Activated naive CD8-positive, alpha-beta T cell treated with anti-CD3 and anti-CD28 coated beads, Interleukin-2, amount 50 U/mL, for 24 hours (primary cell): ENCODE measurements around the gene ZNF17.
"Not testable (repeated sequence)": the region's sequence is repeated elsewhere in the genome, so short reads cannot be mapped to it uniquely, and the experiment has no call there.

Experiments
- ATAC-seq: fragments of 150-1000 bp; cut with Tn5 transposase; one replicate; pipeline ENCODE4 v1.10.0; 2021
- DNase-seq: peaks from one replicate; pipeline ENCODE4 v3.0.0; 2021
- H3K27ac Mint-ChIP-seq: one replicate; pipeline ENCODE4 v1.8.0; 2021; ENCODE audit warnings: mild to moderate bottlenecking, mixed read lengths
- H3K27me3 Mint-ChIP-seq: one replicate; pipeline ENCODE4 v1.8.0; 2021; ENCODE audit warnings: mixed read lengths
- H3K36me3 Mint-ChIP-seq: one replicate; pipeline ENCODE4 v1.8.0; 2021; ENCODE audit warnings: low read depth, mixed read lengths
- H3K4me1 Mint-ChIP-seq: one replicate; pipeline ENCODE4 v1.8.0; 2021; ENCODE audit warnings: mixed read lengths
- H3K4me3 Mint-ChIP-seq: one replicate; pipeline ENCODE4 v1.8.0; 2021; ENCODE audit warnings: mild to moderate bottlenecking, moderate library complexity, mixed read lengths
- H3K9me3 Mint-ChIP-seq: one replicate; pipeline ENCODE4 v1.8.0; 2021; ENCODE audit warnings: mixed read lengths

The ZNF17 gene

GRCh38 chr19:57410877-57411671, at the start of gene ZNF17:
TSS of gene ZNF17 (plus strand) at chr19:57411161. CDS start at chr19:57413616, 2,455 bp downstream.
- Mint-ChIP-seq H3K36me3 (peaks cover 31% of the 10 kb centered on the region), H3K4me3 (peak within 1 kb of the TSS; percentile 88), H3K9me3 (peaks cover 15% of the 10 kb centered on the region), H3K27ac (peak within 1 kb of the TSS; percentile 82), H3K27me3 (no peaks in the 10 kb centered on the region), H3K4me1 (peaks cover 15% of the 10 kb centered on the region)
- ATAC-seq: peak; percentile 100
- peak; percentile 89 for DNase-seq

GRCh38 chr19:57362419-57362818, 48.5 kb upstream of the ZNF17 start:
- H3K27ac Mint-ChIP-seq: no peak overlapping the region
- peaks cover 54% of the 10 kb centered on the region for H3K36me3 Mint-ChIP-seq
- ATAC-seq (no peak), DNase-seq (no peak)
- peaks cover 2% of the 10 kb centered on the region for H3K27me3 Mint-ChIP-seq
- peak overlapping the region; percentile 85 for H3K4me3 Mint-ChIP-seq
- H3K9me3 Mint-ChIP-seq: peaks cover 45% of the 10 kb centered on the region
- peaks cover 16% of the 10 kb centered on the region for H3K4me1 Mint-ChIP-seq

GRCh38 chr19:57362997-57363687, 47.8 kb upstream of the ZNF17 start, which contains the start of the genes TRAPPC2B and ZNF547:
TSS of gene TRAPPC2B (plus strand) at chr19:57363551. CDS start at chr19:57364834, 1,283 bp downstream.
TSS of gene ZNF547 (plus strand) at chr19:57363551. CDS start at chr19:57368556, 5,005 bp downstream.
- H3K27ac Mint-ChIP-seq: peak within 1 kb of the TSS; percentile 92
- peak; percentile 98 for DNase-seq
- H3K4me3 Mint-ChIP-seq: peak within 1 kb of the TSS; percentile 85
- H3K27me3 Mint-ChIP-seq: peaks cover 2% of the 10 kb centered on the region
- peaks cover 49% of the 10 kb centered on the region for H3K36me3 Mint-ChIP-seq
- H3K4me1 Mint-ChIP-seq: peaks cover 16% of the 10 kb centered on the region
- H3K9me3 Mint-ChIP-seq: peaks cover 42% of the 10 kb centered on the region
- ATAC-seq: peak; percentile 96

- ATAC-seq: peak; percentile 3
- Mint-ChIP-seq H3K27me3 (peaks cover 2% of the 10 kb centered on the region), H3K9me3 (peaks cover 42% of the 10 kb centered on the region), H3K4me3 (peak overlapping the region; percentile 85), H3K4me1 (peaks cover 16% of the 10 kb centered on the region), H3K36me3 (peaks cover 44% of the 10 kb centered on the region), H3K27ac (peak overlapping the region; percentile 92)
- DNase-seq: no peak
Observed at GRCh38 chr19:57363688-57364181, 47.2 kb upstream of the ZNF17 start.

- H3K9me3 Mint-ChIP-seq: peaks cover 39% of the 10 kb centered on the region
- H3K36me3 Mint-ChIP-seq: peaks cover 46% of the 10 kb centered on the region
- peaks cover 2% of the 10 kb centered on the region for H3K27me3 Mint-ChIP-seq
- H3K4me3 Mint-ChIP-seq: no peak overlapping the region
- peaks cover 16% of the 10 kb centered on the region for H3K4me1 Mint-ChIP-seq
- no peak for ATAC-seq
- H3K27ac Mint-ChIP-seq: no peak overlapping the region
- DNase-seq: no peak
Observed at GRCh38 chr19:57366776-57367175, 44.2 kb upstream of the ZNF17 start.

GRCh38 chr19:57374179-57374578, 36.8 kb upstream of the ZNF17 start:
- no peak overlapping the region for H3K27ac Mint-ChIP-seq
- no peak overlapping the region for H3K4me3 Mint-ChIP-seq
- no peak for DNase-seq
- H3K27me3 Mint-ChIP-seq: no peaks in the 10 kb centered on the region
- ATAC-seq: no peak
- no peaks in the 10 kb centered on the region for H3K4me1 Mint-ChIP-seq
- H3K9me3 Mint-ChIP-seq: peaks cover 58% of the 10 kb centered on the region
- H3K36me3 Mint-ChIP-seq: peaks cover 90% of the 10 kb centered on the region

GRCh38 chr19:57374647-57375046, 36.3 kb upstream of the ZNF17 start:
- H3K27me3 Mint-ChIP-seq, H3K4me1 Mint-ChIP-seq, DNase-seq, H3K27ac Mint-ChIP-seq, ATAC-seq, H3K4me3 Mint-ChIP-seq: not testable (repeated sequence)
- Mint-ChIP-seq H3K9me3 (peaks cover 60% of the 10 kb centered on the region), H3K36me3 (peaks cover 91% of the 10 kb centered on the region)

- Mint-ChIP-seq H3K9me3 (peaks cover 65% of the 10 kb centered on the region), H3K36me3 (peaks cover 87% of the 10 kb centered on the region), H3K4me3 (no peak overlapping the region), H3K27ac (no peak overlapping the region), H3K4me1 (no peaks in the 10 kb centered on the region), H3K27me3 (no peaks in the 10 kb centered on the region)
- DNase-seq (no peak), ATAC-seq (no peak)
Observed at GRCh38 chr19:57376151-57376550, 34.8 kb upstream of the ZNF17 start.

- no peak overlapping the region for H3K4me3 Mint-ChIP-seq
- H3K9me3 Mint-ChIP-seq: peaks cover 58% of the 10 kb centered on the region
- no peaks in the 10 kb centered on the region for H3K4me1 Mint-ChIP-seq
- DNase-seq (no peak), ATAC-seq (no peak)
- H3K36me3 Mint-ChIP-seq: peaks cover 73% of the 10 kb centered on the region
- no peaks in the 10 kb centered on the region for H3K27me3 Mint-ChIP-seq
- H3K27ac Mint-ChIP-seq: no peak overlapping the region
Observed at GRCh38 chr19:57377498-57378146, 33.3 kb upstream of the ZNF17 start.

GRCh38 chr19:57380923-57381322, 30.0 kb upstream of the ZNF17 start:
- Mint-ChIP-seq H3K27me3 (no peaks in the 10 kb centered on the region), H3K9me3 (peaks cover 53% of the 10 kb centered on the region), H3K4me3 (no peak overlapping the region), H3K36me3 (peaks cover 42% of the 10 kb centered on the region), H3K27ac (no peak overlapping the region), H3K4me1 (no peaks in the 10 kb centered on the region)
- ATAC-seq: no peak
- DNase-seq: no peak

GRCh38 chr19:57382806-57383488, 28.0 kb upstream of the ZNF17 start:
- peaks cover 46% of the 10 kb centered on the region for H3K9me3 Mint-ChIP-seq
- H3K27ac Mint-ChIP-seq: no peak overlapping the region
- H3K4me3 Mint-ChIP-seq: no peak overlapping the region
- peaks cover 25% of the 10 kb centered on the region for H3K36me3 Mint-ChIP-seq
- H3K4me1 Mint-ChIP-seq: no peaks in the 10 kb centered on the region
- DNase-seq (no peak), ATAC-seq (no peak)
- no peaks in the 10 kb centered on the region for H3K27me3 Mint-ChIP-seq

GRCh38 chr19:57389194-57389729, 21.7 kb upstream of the ZNF17 start:
- peak overlapping the region; percentile 95 for H3K4me3 Mint-ChIP-seq
- H3K9me3 Mint-ChIP-seq: peaks cover 29% of the 10 kb centered on the region
- H3K4me1 Mint-ChIP-seq: peaks cover 31% of the 10 kb centered on the region
- DNase-seq (no peak), ATAC-seq (no peak)
- H3K27me3 Mint-ChIP-seq: peaks cover 2% of the 10 kb centered on the region
- H3K27ac Mint-ChIP-seq: peak overlapping the region; percentile 95
- H3K36me3 Mint-ChIP-seq: peaks cover 44% of the 10 kb centered on the region

GRCh38 chr19:57389730-57390598, 21.0 kb upstream of the ZNF17 start, which contains the start of gene ZNF548:
TSS of gene ZNF548 (plus strand) at chr19:57389854. CDS start at chr19:57390100, 246 bp downstream.
- peak within 1 kb of the TSS; percentile 95 for H3K4me3 Mint-ChIP-seq
- peaks cover 51% of the 10 kb centered on the region for H3K36me3 Mint-ChIP-seq
- H3K4me1 Mint-ChIP-seq: peaks cover 33% of the 10 kb centered on the region
- ATAC-seq: peak; percentile 99
- H3K27ac Mint-ChIP-seq: peak within 1 kb of the TSS; percentile 95
- H3K27me3 Mint-ChIP-seq: peaks cover 2% of the 10 kb centered on the region
- H3K9me3 Mint-ChIP-seq: peaks cover 31% of the 10 kb centered on the region
- DNase-seq: peak; percentile 98
